Upper lobe of left lung (tissue), 6 donors: Measurements from ENCODE around the gene SPATA46. TPM values are rescaled to one million over a fixed set of nuclear protein-coding genes. Genes with fewer than 3 reads are reported as not detected.
"Not testable (repeated sequence)": the region's sequence is repeated elsewhere in the genome, so short reads cannot be mapped to it uniquely, and the experiment has no call there.

Experiments used
- ATAC-seq, 2 donors: fragments of 200-7000 bp; cut with Tn5 transposase; one replicate each; pipeline ENCODE4 v1.9.1; 2022; ENCODE audit warnings: mild to moderate bottlenecking in 2 of 2, moderate library complexity in 2 of 2; ENCODE audit not compliant: low FRiP score in 2 of 2
- DNase-seq, 2 donors: peaks; one replicate each; pipeline ENCODE4 v3.0.0-alpha.2; 2019 to 2020
- H3K27ac ChIP-seq, 4 donors: fragments of 200-600 bp; sonication (generic); one replicate each; pipeline ENCODE4 v1.5.1; 2016 to 2019
- H3K27me3 ChIP-seq, 4 donors: fragments of 200-600 bp; sonication (generic); one replicate each; pipeline ENCODE4 v1.5.1; 2017 to 2019
- H3K36me3 ChIP-seq, 4 donors: fragments of 200-600 bp; sonication (generic); one replicate each; pipeline ENCODE4 v1.5.1; 2016 to 2019
- H3K4me1 ChIP-seq, 4 donors: fragments of 200-600 bp; sonication (generic); one replicate each; pipeline ENCODE4 v1.5.1; 2018 to 2019
- H3K4me3 ChIP-seq, 4 donors: fragments of 200-600 bp; sonication (generic); one replicate each; pipeline ENCODE4 v1.5.1; 2017 to 2019; ENCODE audit warnings: mild to moderate bottlenecking in 2 of 4, moderate library complexity in 1 of 4
- H3K9me3 ChIP-seq, 4 donors: fragments of 200-600 bp; sonication (generic); one replicate each; pipeline ENCODE4 v1.5.1; 2018 to 2019
- EP300 ChIP-seq, 4 donors: sonication (generic); formaldehyde crosslinking; IDR thresholded peaks; one replicate each; pipeline ENCODE4 v1.5.1; 2017; ENCODE audit warnings: antibody characterized with exemption in 4 of 4, control low read depth in 2 of 4
- POLR2A ChIP-seq, 4 donors: fragments of 450-650 bp; IDR thresholded peaks; one replicate each; pipeline ENCODE4 v1.5.1; 2016 to 2017; ENCODE audit warnings: antibody characterized with exemption in 4 of 4, mild to moderate bottlenecking in 2 of 4
- POLR2AphosphoS5 ChIP-seq, 2 donors: sonication (generic); formaldehyde crosslinking; IDR thresholded peaks; one replicate each; pipeline ENCODE4 v1.5.1; 2017; ENCODE audit warnings: antibody characterized with exemption in 2 of 2
- whole genome bisulfite sequencing, 2 donors: methylation state at CpG; one replicate each; pipeline ENCODE4 v1.1.5; 2017 to 2018; 5-methylcytosine and 5-hydroxymethylcytosine counted together
- total RNA-seq, 6 donors: library from RNA; depleted of rRNA in 4 of 6; stranded (reverse); fragments of >200 nt in 4 of 6; gene quantifications; one replicate each; pipeline versions ENCODE4 v1.1.0 to v1.2.1, GENCODE V29; 2016 to 2021
- TF ChIP-seq, protein P1 (sequence below), 6 experiments: fragments of 450-650 bp in 4 of 6; fragments of 200-600 bp in 2 of 6; sonication (generic) in 2 of 6; IDR thresholded peaks; one replicate each; pipeline ENCODE4 v1.5.1; 2016 to 2019; ENCODE audit warnings: antibody characterized with exemption in 6 of 6
- donor health status: DM: no; HTN: no; CAD: no; lungs with moderate emphysema.
- donor health status: DM: no; HTN: yes; CAD: no; lungs with severe emphysema.

SPATA46 gene
- total RNA-seq, 6 donors from 2014 or later, result not detected

DNA sequence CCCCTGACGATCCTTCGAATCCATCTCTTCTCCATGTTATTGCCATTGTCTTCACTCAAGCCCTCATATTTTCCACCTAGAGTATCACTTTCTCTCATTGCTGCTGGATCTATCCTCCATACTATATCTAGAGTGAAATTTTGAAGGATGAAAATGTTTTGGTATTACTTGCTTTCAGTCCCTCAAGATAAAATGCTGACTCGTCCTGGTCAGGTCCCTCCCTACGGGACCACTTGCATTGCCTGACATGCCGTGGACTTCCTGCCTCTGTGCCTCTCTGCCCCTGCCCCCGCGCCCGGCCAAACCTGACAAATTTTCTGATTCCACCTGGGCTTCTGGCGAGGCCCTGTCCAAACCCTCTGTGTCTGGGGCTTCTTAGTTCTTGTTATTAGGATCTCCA, 23.6 kb downstream of the SPATA46 start:
- peaks cover 3 to 25% (median 6%) of the 10 kb centered on the region in 4 donors for H3K4me1 ChIP-seq
- 85 to 86% methylated on average over 9 of the region's 9 CpGs for WGBS, 2 donors
- no peaks in the 10 kb centered on the region for H3K9me3 ChIP-seq
- no peaks in the 10 kb centered on the region for H3K36me3 ChIP-seq
- ATAC-seq (no peak), DNase-seq (peak in 1 of 2 donors; percentile 27)
- H3K27me3 ChIP-seq, result no peaks in the 10 kb centered on the region
- peak overlapping the region in 1 of 4 donors; percentile 38 for H3K27ac ChIP-seq
- H3K4me3 ChIP-seq, result no peak overlapping the region
- TF ChIP-seq EP300 (IDR thresholded peaks at IDR 0.05) (no peak), POLR2AphosphoS5 (IDR thresholded peaks at IDR 0.05) (no peak), POLR2A (IDR thresholded peaks at IDR 0.05) (no peak)
- TF ChIP-seq, protein P1, sequence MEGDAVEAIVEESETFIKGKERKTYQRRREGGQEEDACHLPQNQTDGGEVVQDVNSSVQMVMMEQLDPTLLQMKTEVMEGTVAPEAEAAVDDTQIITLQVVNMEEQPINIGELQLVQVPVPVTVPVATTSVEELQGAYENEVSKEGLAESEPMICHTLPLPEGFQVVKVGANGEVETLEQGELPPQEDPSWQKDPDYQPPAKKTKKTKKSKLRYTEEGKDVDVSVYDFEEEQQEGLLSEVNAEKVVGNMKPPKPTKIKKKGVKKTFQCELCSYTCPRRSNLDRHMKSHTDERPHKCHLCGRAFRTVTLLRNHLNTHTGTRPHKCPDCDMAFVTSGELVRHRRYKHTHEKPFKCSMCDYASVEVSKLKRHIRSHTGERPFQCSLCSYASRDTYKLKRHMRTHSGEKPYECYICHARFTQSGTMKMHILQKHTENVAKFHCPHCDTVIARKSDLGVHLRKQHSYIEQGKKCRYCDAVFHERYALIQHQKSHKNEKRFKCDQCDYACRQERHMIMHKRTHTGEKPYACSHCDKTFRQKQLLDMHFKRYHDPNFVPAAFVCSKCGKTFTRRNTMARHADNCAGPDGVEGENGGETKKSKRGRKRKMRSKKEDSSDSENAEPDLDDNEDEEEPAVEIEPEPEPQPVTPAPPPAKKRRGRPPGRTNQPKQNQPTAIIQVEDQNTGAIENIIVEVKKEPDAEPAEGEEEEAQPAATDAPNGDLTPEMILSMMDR (IDR thresholded peaks at IDR 0.05), result no peak

DNA sequence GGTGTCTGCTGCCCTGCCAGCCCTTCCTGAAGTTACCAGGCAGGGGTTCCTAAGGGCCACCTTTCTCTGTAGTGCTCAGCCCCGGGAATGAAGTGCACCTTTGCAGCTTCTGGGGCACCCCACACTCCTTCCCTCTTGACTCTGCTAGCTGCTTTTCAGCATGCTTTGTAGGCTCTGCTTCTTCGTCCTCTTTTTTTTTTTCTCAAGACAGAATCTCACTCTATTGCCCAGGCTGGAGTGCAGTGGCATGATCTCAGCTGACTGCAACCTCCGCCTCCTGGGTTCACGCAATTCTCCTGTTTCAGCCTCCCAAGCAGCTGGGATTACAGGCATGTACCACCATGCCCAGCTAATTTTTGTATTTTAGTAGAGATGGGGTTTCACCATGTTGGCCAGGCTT, 24.8 kb downstream of the SPATA46 start:
- H3K36me3 ChIP-seq, DNase-seq, H3K4me3 ChIP-seq, H3K9me3 ChIP-seq, H3K27ac ChIP-seq, H3K27me3 ChIP-seq: not testable (repeated sequence)
- peaks cover 3 to 25% (median 5%) of the 10 kb centered on the region in 4 donors for H3K4me1 ChIP-seq
- peak in 1 of 2 donors; percentile 34 for ATAC-seq
- 73 to 81% methylated on average over 3 of the region's 4 CpGs for WGBS, 2 donors

DNA sequence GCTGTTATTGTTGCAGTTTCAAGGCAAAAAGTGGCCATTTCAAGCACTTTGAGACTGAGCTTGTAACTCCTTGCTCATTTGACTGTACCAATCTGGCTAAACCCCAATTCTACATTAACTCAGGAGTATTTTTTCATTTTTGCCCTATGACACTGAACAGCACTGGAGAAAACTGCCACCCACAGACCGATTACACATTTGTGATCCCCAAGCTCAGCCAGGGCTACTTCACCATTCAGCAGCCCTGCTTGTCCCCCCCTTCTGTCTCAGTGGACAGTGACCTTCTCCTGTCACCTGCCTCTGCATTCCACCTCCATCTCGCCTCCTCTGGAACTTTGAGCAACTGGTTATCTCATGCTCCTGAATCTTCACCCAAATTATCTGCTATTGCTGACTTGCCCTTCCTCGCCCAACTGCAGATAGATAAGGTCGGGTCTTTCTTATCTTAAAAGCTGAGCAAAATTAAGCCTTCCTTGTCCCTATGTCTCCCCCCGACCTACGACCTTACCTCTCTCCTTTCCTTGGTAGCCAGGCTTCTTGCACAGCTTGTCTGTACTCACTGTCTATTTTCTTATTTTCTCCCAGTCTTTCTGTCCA, 25.3 kb downstream of the SPATA46 start:
- DNase-seq, result no peak
- Histone ChIP-seq H3K4me1 (peaks cover 3 to 25% (median 5%) of the 10 kb centered on the region in 4 donors), H3K27me3 (no peaks in the 10 kb centered on the region), H3K4me3 (no peak overlapping the region), H3K27ac (no peak overlapping the region), H3K9me3 (no peaks in the 10 kb centered on the region), H3K36me3 (no peaks in the 10 kb centered on the region)
- TF ChIP-seq EP300 (IDR thresholded peaks at IDR 0.05) (no peak), POLR2AphosphoS5 (IDR thresholded peaks at IDR 0.05) (no peak), POLR2A (IDR thresholded peaks at IDR 0.05) (no peak)
- TF ChIP-seq, protein P1 (IDR thresholded peaks at IDR 0.05), result no peak
- 85 to 92% methylated on average over 6 of the region's 6 CpGs for whole genome bisulfite sequencing, 2 donors
- no peak for ATAC-seq

DNA sequence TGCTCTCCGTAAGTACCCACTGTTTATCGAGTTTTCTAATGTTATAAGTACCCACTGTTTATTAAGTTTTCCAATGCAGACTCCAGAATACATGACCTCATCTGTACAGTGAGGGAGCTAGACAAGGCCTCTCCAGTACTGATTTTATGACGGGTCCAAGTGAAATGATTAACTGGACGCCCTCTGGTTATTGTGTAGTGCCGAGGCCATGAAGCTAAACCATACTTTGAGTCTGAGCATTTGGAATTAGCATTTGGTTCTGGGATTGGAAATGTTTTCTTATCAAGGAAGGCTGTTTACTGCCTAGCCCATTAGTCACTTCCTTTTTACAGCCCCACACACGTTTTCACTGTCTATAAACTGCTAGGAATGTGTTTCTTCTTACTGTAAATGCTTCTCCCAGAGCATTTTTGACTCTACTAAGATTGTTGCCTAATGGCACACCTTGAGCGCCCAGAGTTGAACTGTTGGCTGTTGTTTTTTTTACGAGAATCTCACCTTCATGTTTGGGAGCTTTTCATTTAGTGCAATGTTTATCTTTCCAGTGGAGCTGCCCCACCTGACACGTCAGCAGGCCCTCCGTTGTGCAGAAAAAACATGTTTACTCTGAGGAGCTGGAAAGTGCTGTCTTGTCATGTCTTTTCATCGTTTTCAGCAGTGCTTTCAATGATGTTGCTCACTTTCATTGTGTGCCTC, 26.9 kb downstream of the SPATA46 start:
- Histone ChIP-seq H3K27ac (peak overlapping the region in 1 of 4 donors; percentile 36), H3K9me3 (no peaks in the 10 kb centered on the region), H3K4me1 (peaks cover 3 to 25% (median 5%) of the 10 kb centered on the region in 4 donors), H3K36me3 (no peaks in the 10 kb centered on the region), H3K4me3 (no peak overlapping the region), H3K27me3 (no peaks in the 10 kb centered on the region)
- no peak for ATAC-seq
- WGBS, 2 donors, result 59 to 67% methylated on average over 11 of the region's 11 CpGs
- DNase-seq, result no peak
- TF ChIP-seq POLR2A (IDR thresholded peaks at IDR 0.05), result no peak
- TF ChIP-seq, protein P1 (IDR thresholded peaks at IDR 0.05), result no peak
- TF ChIP-seq POLR2AphosphoS5 (IDR thresholded peaks at IDR 0.05), result no peak
- TF ChIP-seq EP300 (IDR thresholded peaks at IDR 0.05), result no peak

DNA sequence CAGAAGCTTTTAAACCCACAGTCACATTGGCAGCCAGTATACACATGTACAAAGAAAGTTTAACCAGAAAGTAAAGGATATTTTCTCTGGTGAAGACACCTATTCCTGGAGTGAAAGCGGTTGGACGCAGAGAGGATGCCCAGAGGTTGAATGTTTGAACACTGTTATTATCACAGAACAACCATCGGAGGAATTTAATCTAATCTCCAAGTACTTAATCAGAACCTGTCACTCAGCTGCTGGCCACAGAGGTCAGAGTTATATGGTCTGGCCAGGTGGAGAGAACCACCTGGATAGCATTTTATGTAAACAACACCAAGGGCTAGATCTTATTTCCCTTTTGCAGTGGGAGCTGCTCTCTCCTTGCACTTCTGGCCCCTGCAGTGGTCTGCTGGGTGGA, 29.4 kb downstream of the SPATA46 start:
- DNase-seq (no peak), ATAC-seq (no peak)
- H3K4me3 ChIP-seq, result no peak overlapping the region
- H3K4me1 ChIP-seq, result peaks cover 0 to 11% (median 3%) of the 10 kb centered on the region in 4 donors
- 55 to 62% methylated on average over 3 of the region's 3 CpGs for WGBS, 2 donors
- H3K9me3 ChIP-seq, result no peaks in the 10 kb centered on the region
- no peaks in the 10 kb centered on the region for H3K27me3 ChIP-seq
- H3K36me3 ChIP-seq, result no peaks in the 10 kb centered on the region
- TF ChIP-seq EP300 (IDR thresholded peaks at IDR 0.05) (no peak), POLR2AphosphoS5 (IDR thresholded peaks at IDR 0.05) (no peak), POLR2A (IDR thresholded peaks at IDR 0.05) (no peak)
- TF ChIP-seq, protein P1 (IDR thresholded peaks at IDR 0.05), result no peak
- H3K27ac ChIP-seq, result no peak overlapping the region
